ENCODE data around the gene ELMOD1. TPM values are rescaled to one million over a fixed set of nuclear protein-coding genes. Genes with fewer than 3 reads are reported as not detected.
"Not testable (repeated sequence)": the region's sequence is repeated elsewhere in the genome, so short reads cannot be mapped to it uniquely, and the experiment has no call there.

ELMOD1 gene
- total and polyA plus RNA-seq, 2 donors (not counting 1 experiment from before 2014, with no cell fraction given) = not detected

- H3K9ac ChIP-seq (ENCODE audit: low read length); H2AFZ ChIP-seq (ENCODE audit: insufficient read depth, low read depth, low read length, poor library complexity, severe bottlenecking); H3K4me3 ChIP-seq (ENCODE audit: control extremely low read depth in 1 of 5, extremely low read depth in 1 of 5, insufficient read depth in 1 of 5, low read depth in 2 of 5, low read length in 4 of 5); H3K4me1 Mint-ChIP-seq; ATAC-seq (ENCODE audit: low read depth); H3K27me3 ChIP-seq (replicated peaks in 1 of 4; ENCODE audit: control extremely low read depth in 1 of 4, control insufficient read depth in 3 of 4, insufficient read depth in 4 of 4, low read length in 3 of 4); H3K27ac ChIP-seq (ENCODE audit: low read length in 2 of 2); H3K27ac Mint-ChIP-seq; H3K36me3 ChIP-seq (replicated peaks in 1 of 2; ENCODE audit: control extremely low read depth in 1 of 2, control insufficient read depth in 1 of 2, extremely low read depth in 1 of 2, insufficient read depth in 2 of 2, low read length in 1 of 2); H3K9me3 ChIP-seq (ENCODE audit: control extremely low read depth in 1 of 3, control insufficient read depth in 2 of 3, insufficient read depth in 1 of 3, low read length in 2 of 3); H3K79me2 ChIP-seq (ENCODE audit: control insufficient read depth, insufficient read depth, low read length); H3K4me3 Mint-ChIP-seq; H3K9me3 Mint-ChIP-seq (ENCODE audit: insufficient read depth); H3K4me2 ChIP-seq (replicated peaks; ENCODE audit: low read depth, low read length, poor library complexity, severe bottlenecking); H4K20me1 ChIP-seq (ENCODE audit: control insufficient read depth, insufficient read depth, low read length, poor library complexity, severe bottlenecking); POLR2A ChIA-PET; H3K4me1 ChIP-seq (ENCODE audit: control insufficient read depth in 2 of 2, insufficient read depth in 2 of 2, low read length in 2 of 2): not testable (repeated sequence)
- H3K27me3 Mint-ChIP-seq = peaks cover 15% of the 10 kb centered on the region
- WGBS (ENCODE audit: insufficient coverage) = 85% methylated on average over 1 of the region's 2 CpGs
- CTCF ChIA-PET = interaction anchor here (1.2 to 7.2 kb wide), 7 partner anchors 9 to 322 kb away, joined by 4 to 35 read pairs (median 11); no protein-coding TSS in a partner anchor
- intact Hi-C loops (cut with micrococcal nuclease) = loop anchor here (1.0 kb wide), 2 partner anchors 113 to 322 kb away; no protein-coding TSS in a partner anchor
- TF ChIP-seq, protein P1, sequence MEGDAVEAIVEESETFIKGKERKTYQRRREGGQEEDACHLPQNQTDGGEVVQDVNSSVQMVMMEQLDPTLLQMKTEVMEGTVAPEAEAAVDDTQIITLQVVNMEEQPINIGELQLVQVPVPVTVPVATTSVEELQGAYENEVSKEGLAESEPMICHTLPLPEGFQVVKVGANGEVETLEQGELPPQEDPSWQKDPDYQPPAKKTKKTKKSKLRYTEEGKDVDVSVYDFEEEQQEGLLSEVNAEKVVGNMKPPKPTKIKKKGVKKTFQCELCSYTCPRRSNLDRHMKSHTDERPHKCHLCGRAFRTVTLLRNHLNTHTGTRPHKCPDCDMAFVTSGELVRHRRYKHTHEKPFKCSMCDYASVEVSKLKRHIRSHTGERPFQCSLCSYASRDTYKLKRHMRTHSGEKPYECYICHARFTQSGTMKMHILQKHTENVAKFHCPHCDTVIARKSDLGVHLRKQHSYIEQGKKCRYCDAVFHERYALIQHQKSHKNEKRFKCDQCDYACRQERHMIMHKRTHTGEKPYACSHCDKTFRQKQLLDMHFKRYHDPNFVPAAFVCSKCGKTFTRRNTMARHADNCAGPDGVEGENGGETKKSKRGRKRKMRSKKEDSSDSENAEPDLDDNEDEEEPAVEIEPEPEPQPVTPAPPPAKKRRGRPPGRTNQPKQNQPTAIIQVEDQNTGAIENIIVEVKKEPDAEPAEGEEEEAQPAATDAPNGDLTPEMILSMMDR (IDR thresholded peaks at IDR 0.05) = peak; percentile 80
- peak; percentile 48 for DNase-seq
Measured at GRCh38 chr11:107576497-107577345, 14.2 kb upstream of the ELMOD1 start.

DNA sequence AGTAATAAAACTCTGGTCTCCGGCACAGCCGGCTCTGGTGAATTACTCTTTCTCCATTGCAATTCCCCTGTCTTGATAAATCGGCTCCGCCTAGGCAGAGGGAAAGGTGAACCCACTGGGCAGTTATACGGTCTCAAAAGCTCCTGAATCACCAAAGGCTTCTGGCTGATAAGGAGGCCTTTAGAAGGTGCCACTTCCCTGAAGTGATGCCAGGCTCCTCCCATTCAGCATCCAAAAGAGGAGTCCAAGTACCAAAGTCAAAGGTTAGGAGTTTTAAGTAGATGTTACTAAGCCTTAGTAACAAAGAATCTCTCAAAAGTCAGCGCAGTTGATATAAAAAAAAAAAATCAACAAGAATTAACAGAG lies 13.6 kb upstream of the ELMOD1 start:
- WGBS (ENCODE audit: insufficient coverage) = 69% methylated on average over 2 of the region's 6 CpGs
- no peaks in the 10 kb centered on the region for H3K36me3 ChIP-seq (replicated peaks in 1 of 2; ENCODE audit: control extremely low read depth in 1 of 2, control insufficient read depth in 1 of 2, extremely low read depth in 1 of 2, insufficient read depth in 2 of 2, low read length in 1 of 2)
- no peak for TF ChIP-seq EZH2 (IDR thresholded peaks at IDR 0.05; ENCODE audit: borderline replicate concordance, insufficient read depth, low read depth, low read length, poor library complexity, severe bottlenecking)
- TF ChIP-seq, protein P1 (IDR thresholded peaks at IDR 0.05) = no peak
- H3K4me3 ChIP-seq (ENCODE audit: control extremely low read depth in 1 of 5, extremely low read depth in 1 of 5, insufficient read depth in 1 of 5, low read depth in 2 of 5, low read length in 4 of 5) = no peak overlapping the region
- Mint-ChIP-seq H3K4me1 (no peaks in the 10 kb centered on the region), H3K4me3 (no peak overlapping the region), H3K27ac (no peak overlapping the region), H3K27me3 (peaks cover 17% of the 10 kb centered on the region), H3K9me3 (ENCODE audit: insufficient read depth) (peaks cover 4% of the 10 kb centered on the region)
- intact Hi-C loops (cut with micrococcal nuclease) = no loop called here
- POLR2A ChIA-PET = no interaction called here
- H3K9ac ChIP-seq (ENCODE audit: low read length) = no peak overlapping the region
- DNase-seq (no peak), ATAC-seq (ENCODE audit: low read depth) (no peak)
- no peaks in the 10 kb centered on the region for H4K20me1 ChIP-seq (ENCODE audit: control insufficient read depth, insufficient read depth, low read length, poor library complexity, severe bottlenecking)
- no peak overlapping the region for H3K27ac ChIP-seq (ENCODE audit: low read length in 2 of 2)
- no peak overlapping the region for H3K4me2 ChIP-seq (replicated peaks; ENCODE audit: low read depth, low read length, poor library complexity, severe bottlenecking)
- CTCF ChIA-PET = interaction anchor here (2.1 to 7.2 kb wide), 4 partner anchors 10 to 321 kb away, joined by 6 to 35 read pairs (median 24); no protein-coding TSS in a partner anchor
- H3K27me3 ChIP-seq (replicated peaks in 1 of 4; ENCODE audit: control extremely low read depth in 1 of 4, control insufficient read depth in 3 of 4, insufficient read depth in 4 of 4, low read length in 3 of 4) = peaks cover 0 to 6% (median 2%) of the 10 kb centered on the region in 4 experiments
- H3K79me2 ChIP-seq (ENCODE audit: control insufficient read depth, insufficient read depth, low read length) = no peaks in the 10 kb centered on the region
- no peaks in the 10 kb centered on the region for H3K9me3 ChIP-seq (ENCODE audit: control extremely low read depth in 1 of 3, control insufficient read depth in 2 of 3, insufficient read depth in 1 of 3, low read length in 2 of 3)
- no peaks in the 10 kb centered on the region for H3K4me1 ChIP-seq (ENCODE audit: control insufficient read depth in 2 of 2, insufficient read depth in 2 of 2, low read length in 2 of 2)
- no peak overlapping the region for H2AFZ ChIP-seq (ENCODE audit: insufficient read depth, low read depth, low read length, poor library complexity, severe bottlenecking)

GRCh38 chr11:107579169-107579568 lies 11.8 kb upstream of the ELMOD1 start:
- CTCF ChIA-PET = interaction anchor here (2.2 to 7.2 kb wide), 2 partner anchors 11 to 16 kb away, joined by 4 to 35 read pairs; no protein-coding TSS in a partner anchor

More at GRCh38 chr11:107579169-107579568, 11.8 kb upstream of the ELMOD1 start:
- H4K20me1 ChIP-seq (ENCODE audit: control insufficient read depth, insufficient read depth, low read length, poor library complexity, severe bottlenecking); H3K4me2 ChIP-seq (replicated peaks; ENCODE audit: low read depth, low read length, poor library complexity, severe bottlenecking); H3K27ac ChIP-seq (ENCODE audit: low read length in 2 of 2); intact Hi-C loops (cut with micrococcal nuclease); H3K4me1 ChIP-seq (ENCODE audit: control insufficient read depth in 2 of 2, insufficient read depth in 2 of 2, low read length in 2 of 2); H3K79me2 ChIP-seq (ENCODE audit: control insufficient read depth, insufficient read depth, low read length); H3K4me3 Mint-ChIP-seq; H3K9me3 ChIP-seq (ENCODE audit: control extremely low read depth in 1 of 3, control insufficient read depth in 2 of 3, insufficient read depth in 1 of 3, low read length in 2 of 3); ATAC-seq (ENCODE audit: low read depth); H3K4me3 ChIP-seq (ENCODE audit: control extremely low read depth in 1 of 5, extremely low read depth in 1 of 5, insufficient read depth in 1 of 5, low read depth in 2 of 5, low read length in 4 of 5); H3K9ac ChIP-seq (ENCODE audit: low read length); H3K4me1 Mint-ChIP-seq; POLR2A ChIA-PET; H3K36me3 ChIP-seq (replicated peaks in 1 of 2; ENCODE audit: control extremely low read depth in 1 of 2, control insufficient read depth in 1 of 2, extremely low read depth in 1 of 2, insufficient read depth in 2 of 2, low read length in 1 of 2); H3K9me3 Mint-ChIP-seq (ENCODE audit: insufficient read depth); DNase-seq; H3K27ac Mint-ChIP-seq; H2AFZ ChIP-seq (ENCODE audit: insufficient read depth, low read depth, low read length, poor library complexity, severe bottlenecking): not testable (repeated sequence)
- no CpG with 5 or more reads among the region's 2 CpGs for WGBS (ENCODE audit: insufficient coverage)
- H3K27me3 Mint-ChIP-seq = peaks cover 28% of the 10 kb centered on the region
- H3K27me3 ChIP-seq (replicated peaks in 1 of 4; ENCODE audit: control extremely low read depth in 1 of 4, control insufficient read depth in 3 of 4, insufficient read depth in 4 of 4, low read length in 3 of 4) = peaks cover 0 to 17% (median 6%) of the 10 kb centered on the region in 4 experiments
